ENCODE data around the gene PER2.
A peak's percentile ranks its signal among the peaks of the same experiment; 100 is the strongest.

PER2 gene

DNA sequence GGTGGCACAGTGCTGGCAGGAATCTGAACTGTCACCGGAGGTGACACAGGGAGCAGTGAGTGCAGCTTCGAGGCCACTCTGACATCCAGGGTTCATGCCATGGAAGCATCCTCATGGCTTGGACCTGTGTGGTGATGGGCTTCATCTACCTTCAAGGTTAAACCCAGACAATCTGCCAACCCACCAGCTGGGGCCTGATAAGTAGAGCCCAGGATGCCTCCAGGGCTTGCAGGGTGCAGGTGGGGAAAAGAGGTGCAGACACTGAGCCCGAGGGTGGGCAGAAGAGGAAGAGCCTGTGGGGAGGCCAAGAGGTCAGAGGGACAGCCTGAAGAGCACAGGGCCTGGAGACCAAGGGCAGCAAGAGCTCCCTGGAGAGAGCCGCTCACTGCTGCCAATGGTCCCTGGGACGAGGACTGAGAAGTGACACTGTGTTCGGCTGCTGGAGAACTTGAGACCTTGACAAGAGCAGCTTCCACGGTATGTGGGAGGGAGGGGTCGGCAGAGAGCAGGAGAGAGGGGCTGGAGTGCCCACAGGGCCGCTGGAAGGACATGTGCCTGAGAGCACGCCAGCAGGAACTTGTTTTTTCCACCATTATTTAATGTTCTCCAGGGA, 40.5 kb downstream of the PER2 start:
- DNase-seq (ENCODE audit: low read depth), result no peak

DNA sequence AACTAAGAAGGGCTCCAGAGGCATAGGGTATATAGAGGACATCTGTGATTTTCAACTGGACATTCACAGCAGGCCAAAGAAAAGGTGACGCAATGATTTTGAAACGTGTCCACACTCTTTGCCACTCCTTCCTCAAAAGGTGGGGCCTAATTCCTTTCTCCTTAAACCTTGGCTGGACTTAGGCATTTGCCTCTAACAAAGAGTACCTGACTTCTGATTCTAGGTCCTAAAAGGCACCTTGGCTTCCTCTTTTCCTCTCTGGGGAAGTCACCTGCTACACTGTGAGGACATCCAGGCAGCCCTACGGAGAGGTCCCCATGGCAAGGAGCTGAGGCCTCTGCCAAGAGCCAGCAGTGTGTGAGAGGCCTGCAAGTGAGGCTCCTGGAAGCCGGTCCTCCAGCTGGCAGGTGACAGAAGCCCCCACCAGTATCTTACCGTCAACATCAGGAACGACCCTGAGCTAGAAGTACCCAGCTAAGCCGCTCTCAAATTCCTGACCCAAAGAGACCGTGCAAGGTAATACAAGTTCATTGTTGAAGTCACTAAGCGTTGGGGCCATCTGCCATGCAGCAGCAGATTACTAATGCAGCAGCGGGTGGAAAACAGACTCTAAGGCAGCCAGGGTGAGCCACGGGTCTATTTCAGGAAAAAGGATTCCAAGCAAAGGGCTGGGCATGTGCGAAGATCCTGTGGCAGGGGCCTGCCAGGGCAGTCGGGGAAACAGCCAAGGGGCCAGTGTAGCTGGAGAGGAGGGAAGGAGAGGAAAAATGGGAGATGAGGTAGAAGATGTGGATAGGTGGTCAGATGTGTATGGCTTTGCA, 41.2 kb downstream of the PER2 start:
- DNase-seq (ENCODE audit: low read depth), result no peak

DNA sequence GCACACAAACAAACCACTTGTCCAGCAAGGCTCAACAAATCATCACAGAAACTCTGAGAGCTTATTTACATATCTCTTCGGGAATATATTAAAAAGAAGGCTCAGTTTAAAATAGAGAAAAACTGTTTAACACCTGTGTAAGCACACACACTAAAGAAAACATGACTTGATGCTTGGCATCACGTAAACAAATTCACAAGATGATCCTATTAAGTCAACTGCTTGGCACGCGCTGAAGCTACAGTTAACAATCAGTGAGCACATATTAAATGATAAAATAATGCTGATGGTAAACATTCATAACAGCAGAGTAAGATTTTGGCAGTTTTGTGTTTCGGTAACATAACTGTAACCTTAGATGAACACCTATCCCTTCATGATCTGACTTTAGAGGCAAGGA, 44.3 kb downstream of the PER2 start:
- DNase-seq (ENCODE audit: low read depth), result no peak

DNA sequence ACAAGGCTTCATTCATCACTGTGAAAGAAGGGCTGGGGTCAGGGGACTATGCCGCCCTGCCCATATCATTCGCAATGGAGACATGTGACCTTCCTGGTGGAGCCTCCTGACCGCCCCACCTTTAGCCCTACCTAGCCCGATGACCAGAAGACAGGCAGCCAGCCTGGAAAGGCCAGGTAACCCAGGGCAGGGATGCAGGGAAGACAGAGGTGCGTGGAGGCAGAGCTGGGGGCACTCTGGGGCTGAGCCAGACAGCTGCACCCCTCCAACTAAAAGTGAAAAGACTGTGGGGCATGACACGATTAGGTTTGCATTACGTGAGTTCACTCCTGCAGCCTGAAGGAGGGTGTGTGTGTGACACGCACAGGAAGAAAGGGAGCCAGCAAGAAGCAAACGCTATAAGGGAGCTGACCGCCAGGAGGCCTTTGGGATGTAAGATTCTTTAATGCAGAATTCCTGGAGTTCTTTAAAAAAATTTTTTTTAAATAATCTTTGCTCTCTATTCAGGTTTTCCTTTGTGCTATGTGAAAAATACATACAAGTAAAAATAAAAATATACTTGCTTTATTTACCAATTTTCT, 44.8 kb downstream of the PER2 start:
- DNase-seq (ENCODE audit: low read depth), result no peak

DNA sequence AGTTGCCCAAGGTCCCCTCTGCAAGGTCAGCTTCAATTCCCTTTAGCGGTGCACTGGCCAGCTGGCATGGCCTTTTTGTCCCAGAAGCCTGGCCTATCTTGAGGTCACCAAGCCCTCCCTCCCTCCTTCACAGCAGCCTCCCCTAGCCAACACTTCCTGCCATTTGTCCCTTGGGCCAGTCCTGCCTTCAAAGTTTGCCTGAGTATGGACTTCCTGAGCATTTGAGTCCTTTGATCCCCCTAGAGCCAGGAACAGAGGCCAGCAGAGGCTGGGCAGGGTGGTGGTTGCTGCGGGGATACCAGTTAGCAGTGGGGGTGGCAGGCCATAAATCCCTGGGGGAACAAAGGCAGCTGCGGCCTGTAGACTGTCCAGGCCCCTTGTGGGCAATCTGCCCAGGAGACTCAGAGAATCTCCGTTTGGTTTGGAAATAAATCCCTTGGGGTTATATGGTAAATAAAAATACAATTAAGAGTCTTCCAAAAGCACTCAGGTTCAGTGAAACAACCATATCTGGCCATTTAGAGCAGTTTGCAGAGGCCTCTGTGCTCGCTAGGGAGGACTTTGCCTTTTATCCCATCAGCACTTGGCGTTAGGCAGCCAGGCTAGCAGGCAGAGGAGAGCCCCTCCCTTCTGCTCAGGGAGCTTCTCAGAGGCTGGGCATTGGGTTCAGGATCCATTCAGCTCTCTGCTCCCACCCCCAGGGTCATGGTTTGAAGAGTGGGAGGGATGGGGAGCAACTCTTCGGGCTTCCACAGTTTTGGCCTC, 45.5 kb downstream of the PER2 start:
- no peak for DNase-seq (ENCODE audit: low read depth)

DNA sequence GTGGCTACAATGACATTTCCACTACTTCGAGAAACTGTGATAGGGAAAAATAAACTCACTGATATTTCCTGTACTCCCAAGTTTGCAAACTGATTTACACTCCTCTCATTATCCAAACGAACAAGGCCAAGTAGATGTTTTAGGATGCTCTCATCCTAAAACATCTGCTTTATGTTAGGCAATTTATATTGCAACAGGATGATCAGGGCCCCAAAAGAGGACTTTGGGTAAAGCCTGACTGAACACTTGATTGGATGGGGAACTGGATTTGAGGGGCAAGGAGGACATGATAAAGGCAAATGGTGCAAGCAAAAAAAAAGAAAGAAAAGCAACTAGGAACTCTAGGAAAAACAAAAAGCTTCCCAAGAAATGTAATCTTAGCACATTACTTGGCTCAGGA, 46.4 kb downstream of the PER2 start:
- DNase-seq (ENCODE audit: low read depth), result no peak

DNA sequence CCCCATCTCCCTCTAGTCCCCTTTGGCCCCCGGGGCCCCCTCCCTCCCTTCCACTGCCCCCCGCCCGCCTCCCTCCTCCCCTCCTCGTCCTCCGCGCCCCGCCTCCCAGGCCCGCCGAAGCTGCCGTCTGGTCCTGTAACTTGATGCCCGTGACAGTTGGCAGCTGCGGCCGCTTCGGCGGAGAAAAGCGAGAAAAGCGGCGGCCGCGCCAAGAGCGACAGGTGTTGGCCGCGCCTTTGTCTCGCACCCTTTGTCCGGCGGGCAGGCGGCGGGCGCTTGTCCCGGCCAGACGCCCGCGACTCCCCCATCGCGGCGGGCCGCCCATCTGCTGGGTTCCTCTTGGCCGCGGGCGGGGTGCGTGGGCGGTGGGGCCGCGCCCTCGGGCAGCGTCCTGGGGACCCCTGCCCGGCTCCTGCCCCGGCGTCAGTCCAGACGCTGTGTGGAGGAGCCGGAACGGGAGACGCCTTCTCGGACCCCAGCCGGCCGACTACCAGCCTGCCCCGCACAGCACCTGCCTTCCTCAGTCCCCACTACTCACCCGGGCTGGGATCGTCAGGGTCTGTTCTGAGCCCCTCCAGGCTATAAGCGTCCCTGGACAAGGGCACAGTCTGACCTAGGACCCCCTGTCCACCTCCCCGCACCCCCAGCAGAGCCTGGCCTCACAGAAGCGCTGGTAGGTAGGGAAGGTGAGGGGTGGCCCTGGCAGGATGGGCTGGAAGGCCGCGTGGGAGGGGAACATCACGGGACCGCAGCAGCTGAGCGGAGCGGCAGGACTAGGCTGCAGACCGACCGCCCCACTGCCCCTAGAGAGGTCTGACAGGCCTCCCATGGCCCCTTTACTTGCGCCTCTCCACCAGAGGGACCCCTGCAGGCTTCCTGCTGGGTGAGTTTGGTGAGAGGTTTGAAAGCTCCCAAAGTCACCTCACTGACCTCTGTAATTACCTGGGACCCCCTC, 47.4 kb downstream of the PER2 start:
- DNase-seq (ENCODE audit: low read depth), result peak; percentile 38

DNA sequence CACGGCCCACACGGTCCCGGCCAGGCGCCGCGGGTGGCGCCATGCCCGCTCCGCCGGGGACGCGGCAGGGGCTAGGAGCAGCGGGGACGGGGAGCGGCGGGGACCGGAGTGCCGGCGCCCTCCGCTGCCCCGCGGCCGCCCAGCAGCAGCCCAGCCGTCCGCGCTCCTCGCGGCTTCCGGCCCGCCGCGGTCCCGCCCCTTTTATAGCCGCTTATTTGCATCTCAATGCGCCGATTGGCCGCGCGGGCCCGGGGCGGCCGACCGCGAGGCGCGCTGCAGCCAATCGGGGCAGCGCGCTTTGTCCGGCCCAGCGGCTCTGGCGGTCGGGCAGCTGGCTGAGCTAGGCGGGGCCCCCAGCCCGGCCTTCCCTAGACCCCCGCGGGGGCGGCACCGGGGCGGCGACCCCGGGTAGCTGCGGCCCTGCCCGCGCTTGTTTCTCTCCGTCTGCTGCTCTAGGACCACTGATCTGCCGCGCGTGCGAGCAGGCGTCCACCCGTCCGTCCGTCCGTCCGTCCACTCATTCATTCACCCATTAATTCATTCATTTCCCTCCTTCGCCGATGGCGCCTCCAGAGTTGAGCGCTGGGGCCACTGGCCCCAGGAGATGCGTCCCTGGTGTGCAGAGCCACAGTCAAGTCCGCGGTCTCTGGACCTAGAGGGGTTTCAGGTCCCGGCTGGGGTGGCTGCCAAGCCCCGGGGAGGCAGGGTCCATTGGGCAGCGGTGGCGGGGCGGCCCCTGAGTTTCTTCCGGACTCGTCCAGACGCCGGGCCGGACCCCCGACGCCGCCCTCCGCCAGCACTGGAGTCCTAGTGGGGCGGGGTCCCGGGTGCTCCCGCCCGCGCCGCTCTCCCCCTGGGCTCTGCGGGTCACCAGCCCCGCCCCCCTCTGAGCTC, 48.3 kb downstream of the PER2 start, which contains the start of gene HES6:
TSS of gene HES6 (minus strand) at position 176 of the 894 bp plus-strand sequence. CDS start at position 43, 133 bp downstream.
- peak; percentile 91 for DNase-seq (ENCODE audit: low read depth)

DNA sequence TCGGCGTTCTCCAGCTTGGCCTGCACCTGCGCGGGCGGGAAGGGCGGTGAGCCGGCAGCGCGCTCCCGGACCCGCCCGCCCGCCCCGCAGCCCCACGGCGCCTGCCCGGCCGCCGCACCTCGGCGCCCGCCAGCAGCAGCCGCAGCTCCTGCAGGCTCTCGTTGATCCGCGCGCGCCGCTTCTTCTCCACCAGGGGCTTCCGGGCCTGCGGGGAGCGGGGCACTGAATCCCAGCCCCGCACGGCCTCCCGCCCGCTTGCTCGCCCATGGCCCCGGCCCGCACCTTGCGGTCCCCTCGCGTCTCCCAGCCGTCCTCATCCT, 48.9 kb downstream of the PER2 start:
- no peak for DNase-seq (ENCODE audit: low read depth)

DNA sequence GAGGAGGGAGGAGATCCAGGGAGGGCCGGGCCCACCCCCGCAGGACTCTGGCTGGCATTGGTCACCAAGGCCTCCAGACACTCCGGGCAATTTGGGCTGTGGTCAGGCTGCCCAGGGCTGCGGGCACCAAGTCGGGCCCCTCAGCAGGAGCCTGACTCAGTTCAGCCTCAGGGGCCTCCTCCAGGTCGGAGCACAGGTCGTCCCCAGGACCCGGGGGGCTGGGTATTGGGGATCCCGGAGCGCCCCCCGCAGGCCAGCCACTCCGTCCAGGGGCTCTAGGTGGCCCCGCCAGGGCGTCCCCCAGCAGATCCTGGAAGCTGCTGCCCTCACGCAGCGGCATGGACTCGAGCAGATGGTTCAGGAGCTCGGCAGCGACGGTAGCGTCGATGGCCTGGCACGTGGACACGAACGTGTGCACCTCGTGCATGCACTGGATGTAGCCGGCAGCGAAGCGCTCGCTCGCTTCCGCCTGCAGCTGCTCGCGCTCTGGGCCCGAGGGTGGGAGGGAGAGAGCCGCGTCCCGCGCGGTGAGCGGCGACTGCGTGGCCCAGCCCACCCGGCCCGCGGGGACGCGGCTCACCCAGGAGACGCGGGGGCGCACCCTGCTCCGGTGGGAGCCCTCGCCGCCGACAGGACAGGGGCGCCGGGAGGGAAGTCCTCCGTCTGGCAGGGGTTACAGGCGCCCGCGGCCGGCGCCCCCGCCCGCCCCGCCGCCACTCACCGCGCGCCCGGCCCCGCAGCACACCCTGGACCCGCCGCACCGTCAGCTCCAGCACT, 49.5 kb downstream of the PER2 start:
- DNase-seq (ENCODE audit: low read depth), result no peak

DNA sequence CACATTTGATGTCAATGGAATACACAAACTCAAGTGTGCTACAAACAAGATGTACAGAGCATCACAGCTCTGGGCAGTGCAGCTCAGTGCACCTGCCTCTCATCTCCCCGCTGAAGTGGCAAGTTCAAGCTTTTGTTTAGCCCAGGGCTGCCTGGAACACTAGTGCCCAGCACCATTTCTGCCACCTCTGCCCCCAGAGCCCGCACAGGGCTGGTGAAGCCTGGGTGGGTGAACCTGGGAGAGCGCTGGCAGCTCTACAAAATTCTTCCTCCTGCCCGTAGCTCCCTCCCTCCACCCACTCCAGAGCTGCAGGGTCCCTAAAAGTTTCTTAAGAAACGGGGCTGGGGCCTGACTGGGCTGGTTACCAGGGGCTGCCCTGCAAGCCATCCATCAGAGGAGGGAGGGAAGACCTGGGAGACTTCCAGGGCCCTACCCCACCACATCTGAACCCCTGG, 50.1 kb downstream of the PER2 start:
- no peak for DNase-seq (ENCODE audit: low read depth)

DNA sequence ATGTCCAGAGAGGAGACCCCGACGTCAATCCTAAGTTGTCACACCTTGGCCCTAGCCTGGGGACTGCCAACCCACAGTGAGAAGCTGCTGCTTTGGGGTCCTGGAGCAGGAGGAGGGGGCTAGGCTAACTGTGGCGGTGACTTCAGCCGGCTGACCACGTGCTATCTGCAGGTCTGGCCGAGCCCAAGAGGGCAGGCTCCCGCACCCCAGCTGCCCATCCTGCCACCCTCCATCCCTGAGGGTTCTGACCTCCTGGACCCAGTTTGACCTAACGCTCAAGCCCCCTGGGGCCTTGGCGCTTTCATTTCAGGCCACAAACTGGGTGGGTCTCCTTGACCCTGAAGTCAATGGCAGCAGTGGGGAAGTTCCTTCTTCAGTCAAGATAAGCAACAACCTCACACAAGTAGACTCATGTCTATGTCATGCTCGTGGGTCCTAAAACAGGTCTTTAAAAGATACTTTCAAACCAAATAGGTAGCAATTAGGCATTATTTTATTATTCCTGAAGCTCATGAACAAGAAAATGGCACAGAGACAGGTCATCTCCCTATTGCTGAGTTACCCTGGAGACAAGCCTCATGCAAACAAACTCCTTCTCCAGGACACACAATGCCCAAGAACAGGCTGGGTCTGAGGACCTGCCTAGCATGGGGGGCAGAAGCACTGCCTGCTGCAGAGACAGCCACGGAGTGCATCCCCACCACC, 50.8 kb downstream of the PER2 start:
- DNase-seq (ENCODE audit: low read depth), result no peak

DNA sequence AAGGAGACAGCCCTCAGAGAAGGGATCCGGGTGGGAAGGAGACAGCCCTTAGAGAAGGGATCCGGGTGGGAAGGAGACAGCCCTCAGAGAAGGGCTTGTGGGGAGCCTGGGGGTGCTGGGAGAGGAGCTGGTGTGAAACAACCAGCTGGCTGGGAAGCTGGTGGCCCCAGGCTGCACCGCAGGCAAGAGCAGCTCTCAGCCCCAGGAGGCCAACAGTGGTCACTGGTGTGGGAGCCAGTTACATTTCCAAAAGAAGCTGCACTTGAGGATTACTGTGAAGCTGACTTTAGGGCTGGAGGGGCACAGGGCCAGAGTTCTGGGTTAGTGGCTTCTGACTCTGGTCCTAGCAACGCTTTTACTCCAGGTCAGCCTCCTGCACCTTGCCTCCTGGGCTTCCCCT, 51.8 kb downstream of the PER2 start:
- DNase-seq (ENCODE audit: low read depth), result no peak

DNA sequence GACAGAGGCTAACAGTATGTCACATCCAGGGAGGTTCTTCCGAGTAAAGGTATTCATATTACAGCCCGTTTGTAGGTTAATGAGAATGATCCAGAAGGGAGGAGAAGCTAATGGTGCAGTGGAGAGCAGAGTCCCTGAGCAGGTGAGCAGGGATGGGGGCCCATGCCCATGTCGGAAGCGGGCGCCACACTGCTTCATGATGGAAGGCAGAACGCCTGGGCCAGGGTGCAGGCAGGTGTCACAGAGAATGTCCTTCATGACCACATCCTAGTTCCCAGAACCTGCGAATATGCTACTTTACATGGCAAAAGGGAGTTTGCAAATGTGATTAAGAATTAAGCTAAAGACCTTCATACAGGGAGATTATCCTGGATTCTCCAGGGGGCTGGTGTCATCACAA, 52.6 kb downstream of the PER2 start:
- no peak for DNase-seq (ENCODE audit: low read depth)

DNA sequence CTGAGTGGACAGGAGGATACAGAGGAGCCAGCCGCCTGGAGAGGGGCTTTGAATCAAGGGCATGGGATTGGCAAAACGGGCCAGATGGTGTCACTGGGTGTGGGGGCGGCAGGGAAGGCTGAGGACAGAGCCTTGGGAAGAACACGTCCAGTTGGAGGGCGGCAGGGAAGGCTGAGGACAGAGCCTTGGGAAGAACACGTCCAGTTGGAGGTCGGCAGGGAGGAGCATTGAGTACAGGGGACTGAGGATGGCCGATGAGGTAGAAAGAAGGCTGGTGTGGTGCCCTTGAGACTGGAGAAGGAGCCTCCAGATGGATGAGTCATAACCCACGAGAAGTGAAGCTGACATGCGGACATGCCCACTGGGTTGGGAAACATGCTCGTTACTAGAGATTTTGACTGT, 53.1 kb downstream of the PER2 start:
- DNase-seq (ENCODE audit: low read depth), result peak; percentile 50

DNA sequence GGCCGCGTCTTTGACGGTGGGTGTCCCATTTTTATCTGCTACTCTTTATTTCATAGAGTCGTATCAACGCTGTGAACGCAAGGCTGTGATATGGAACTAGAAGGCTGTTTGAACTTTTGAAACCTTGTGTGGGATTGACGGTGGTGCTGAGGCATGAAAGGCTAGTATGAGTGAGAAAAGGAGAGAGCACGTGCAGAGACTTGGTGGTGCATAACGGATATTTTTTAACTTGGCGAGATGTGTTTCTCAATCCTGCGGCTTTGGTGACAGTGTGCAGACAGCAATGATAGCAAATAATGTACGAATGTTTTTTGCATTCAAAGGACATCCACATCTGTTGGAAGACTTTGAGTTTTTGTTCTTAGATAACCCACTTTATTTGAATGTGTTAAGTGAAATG, 54.8 kb downstream of the PER2 start:
- no peak for DNase-seq (ENCODE audit: low read depth)

DNA sequence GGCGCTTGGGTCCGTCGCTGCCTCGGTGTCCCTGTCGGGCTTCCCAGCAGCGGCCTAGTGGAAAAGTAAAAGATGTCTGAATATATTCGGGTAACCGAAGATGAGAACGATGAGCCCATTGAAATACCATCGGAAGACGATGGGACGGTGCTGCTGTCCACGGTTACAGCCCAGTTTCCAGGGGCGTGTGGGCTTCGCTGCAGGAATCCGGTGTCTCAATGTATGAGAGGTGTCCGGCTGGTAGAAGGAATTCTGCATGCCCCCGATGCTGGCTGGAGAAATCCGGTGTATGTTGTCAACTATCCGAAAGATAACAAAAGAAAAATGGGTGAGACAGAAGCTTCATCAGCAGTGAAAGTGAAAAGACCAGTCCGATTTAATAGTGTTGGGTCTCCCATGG, 56.6 kb downstream of the PER2 start:
- DNase-seq (ENCODE audit: low read depth), result no peak

DNA sequence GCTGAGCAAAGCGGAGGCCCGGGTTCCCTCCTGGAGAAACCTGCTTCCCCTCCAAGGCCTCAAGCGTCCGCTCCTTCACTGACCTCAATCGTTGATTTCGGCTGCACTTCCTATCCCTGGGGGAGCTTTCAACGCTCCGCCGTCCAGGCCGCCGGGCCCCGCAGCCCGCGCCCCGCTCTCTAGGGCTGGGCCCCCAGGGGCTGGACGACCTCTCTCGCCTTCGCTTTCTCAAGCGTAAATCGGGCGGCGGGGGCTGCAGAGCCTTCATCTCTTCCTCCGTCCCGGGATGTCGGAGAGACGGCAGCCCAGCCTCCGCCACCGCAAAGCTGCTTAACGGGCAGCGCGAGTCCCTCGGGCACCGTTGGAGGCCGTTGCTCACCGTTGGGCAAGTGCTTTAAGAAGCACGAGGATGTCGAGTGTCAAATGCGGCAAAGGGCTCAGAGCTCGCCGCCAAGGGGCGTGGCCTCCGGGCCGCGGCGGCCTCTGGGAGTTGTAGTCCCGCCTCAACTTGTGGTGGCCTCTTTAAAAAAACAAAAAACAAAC, 57.1 kb downstream of the PER2 start:
- DNase-seq (ENCODE audit: low read depth), result peak; percentile 63

DNA sequence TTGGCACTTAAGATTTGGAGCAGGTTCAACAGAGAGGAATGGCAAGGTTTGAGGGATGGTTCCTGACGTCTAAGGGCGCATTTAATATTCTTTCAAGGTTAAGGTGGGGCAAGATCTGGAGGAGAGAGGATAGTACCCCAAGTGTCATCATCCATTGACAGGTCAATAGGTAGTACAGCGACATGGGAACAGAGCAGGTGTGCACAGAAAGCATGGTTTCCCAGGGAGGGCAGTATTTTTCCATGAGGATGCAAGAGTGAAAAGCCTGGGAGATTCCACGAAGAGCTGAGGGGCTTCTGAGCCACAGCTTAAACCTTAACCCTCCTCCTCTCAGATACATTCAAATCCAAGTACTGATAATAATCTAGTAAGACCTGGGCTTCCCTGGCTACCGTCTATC, 57.7 kb downstream of the PER2 start:
- DNase-seq (ENCODE audit: low read depth), result no peak

Data from EH (cell line).